ENCODE data around the gene MAP2. TPM values are rescaled to one million over a fixed set of nuclear protein-coding genes. Genes with fewer than 3 reads are reported as not detected.
A peak's percentile ranks its signal among the peaks of the same experiment; 100 is the strongest.

Gene MAP2
- total RNA-seq, 3 donors from 2014 or later: 8.2 to 18.6 (median 11.5) TPM

DNA sequence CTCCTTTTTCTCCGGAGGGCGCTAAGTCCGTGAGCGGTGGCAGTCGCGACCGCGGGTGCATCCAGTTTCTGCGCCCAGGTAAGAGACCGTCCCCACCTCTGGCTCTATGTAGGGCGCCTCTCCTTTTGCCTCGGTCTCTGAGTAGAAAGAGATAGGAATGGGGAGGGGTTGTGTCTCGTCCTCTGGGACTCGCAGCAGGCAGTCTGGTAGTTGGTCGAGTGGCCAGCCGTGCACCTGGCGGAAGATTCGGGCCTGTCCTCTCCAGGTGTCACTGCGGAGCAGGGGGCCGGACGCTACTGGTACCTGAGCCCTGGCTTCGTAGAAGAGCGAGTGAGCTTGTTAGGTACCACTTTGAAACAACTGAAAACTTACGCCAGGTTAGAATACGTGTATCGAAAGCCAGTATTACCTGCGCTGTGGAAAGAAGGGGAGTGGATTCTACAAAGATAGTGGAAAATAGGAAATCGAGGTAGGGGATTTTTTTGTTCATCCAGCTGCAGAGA, 403 bp downstream of the MAP2 start:
- Histone ChIP-seq H3K4me1 (no peaks in the 10 kb centered on the region), H3K9me3 (no peaks in the 10 kb centered on the region), H3K36me3 (no peaks in the 10 kb centered on the region), H3K4me3 (peak overlapping the region; percentile 57 to 71 (median 71)), H3K27ac (peak overlapping the region; percentile 75 to 77), H3K27me3 (no peaks in the 10 kb centered on the region)
- no peak for TF ChIP-seq POLR2A (IDR thresholded peaks at IDR 0.05)
- no peak for TF ChIP-seq POLR2AphosphoS5 (IDR thresholded peaks at IDR 0.05)
- TF ChIP-seq, protein P1, sequence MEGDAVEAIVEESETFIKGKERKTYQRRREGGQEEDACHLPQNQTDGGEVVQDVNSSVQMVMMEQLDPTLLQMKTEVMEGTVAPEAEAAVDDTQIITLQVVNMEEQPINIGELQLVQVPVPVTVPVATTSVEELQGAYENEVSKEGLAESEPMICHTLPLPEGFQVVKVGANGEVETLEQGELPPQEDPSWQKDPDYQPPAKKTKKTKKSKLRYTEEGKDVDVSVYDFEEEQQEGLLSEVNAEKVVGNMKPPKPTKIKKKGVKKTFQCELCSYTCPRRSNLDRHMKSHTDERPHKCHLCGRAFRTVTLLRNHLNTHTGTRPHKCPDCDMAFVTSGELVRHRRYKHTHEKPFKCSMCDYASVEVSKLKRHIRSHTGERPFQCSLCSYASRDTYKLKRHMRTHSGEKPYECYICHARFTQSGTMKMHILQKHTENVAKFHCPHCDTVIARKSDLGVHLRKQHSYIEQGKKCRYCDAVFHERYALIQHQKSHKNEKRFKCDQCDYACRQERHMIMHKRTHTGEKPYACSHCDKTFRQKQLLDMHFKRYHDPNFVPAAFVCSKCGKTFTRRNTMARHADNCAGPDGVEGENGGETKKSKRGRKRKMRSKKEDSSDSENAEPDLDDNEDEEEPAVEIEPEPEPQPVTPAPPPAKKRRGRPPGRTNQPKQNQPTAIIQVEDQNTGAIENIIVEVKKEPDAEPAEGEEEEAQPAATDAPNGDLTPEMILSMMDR (IDR thresholded peaks at IDR 0.05): no peak
- intact Hi-C loops (cut with DNase I; ENCODE audit: low total_unique reads): no loop called here
- DNase-seq (ENCODE audit: low spot score in 2 of 2): peak in 1 of 2 donors; percentile 22

DNA sequence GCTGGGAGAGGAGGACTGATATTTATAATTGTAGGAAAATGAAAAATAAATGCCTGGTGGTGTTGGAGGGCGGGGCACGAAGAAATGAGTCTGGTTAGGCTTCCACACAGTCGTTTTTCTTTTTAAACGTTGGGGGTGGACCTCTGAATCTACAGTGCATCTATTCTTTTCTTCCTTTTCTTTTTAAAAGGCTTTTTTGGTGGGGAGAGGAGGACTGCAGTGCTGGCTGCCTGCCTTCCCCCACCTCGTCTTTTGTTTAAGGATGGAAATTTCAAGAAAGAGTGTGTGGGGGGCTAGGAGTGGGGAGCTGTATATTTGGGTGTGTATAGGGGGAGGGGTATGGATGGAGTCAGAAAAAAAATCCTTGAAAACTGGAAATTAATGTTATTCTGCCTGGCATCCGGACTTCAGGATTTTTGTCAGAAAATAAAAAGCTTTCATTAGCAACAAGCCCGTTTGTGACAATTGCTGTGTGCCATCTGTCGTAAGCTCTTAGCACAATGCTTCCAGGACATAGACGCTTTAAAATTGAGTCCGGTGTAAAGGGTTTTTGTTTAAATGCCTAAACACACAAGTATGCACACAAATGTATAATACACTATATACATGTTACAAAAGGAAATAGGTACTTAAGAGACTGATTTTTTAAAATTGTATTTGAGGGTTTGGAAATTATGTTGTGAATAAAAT, 1.1 kb downstream of the MAP2 start:
- no peaks in the 10 kb centered on the region for H3K4me1 ChIP-seq
- TF ChIP-seq POLR2A (IDR thresholded peaks at IDR 0.05) (no peak), POLR2AphosphoS5 (IDR thresholded peaks at IDR 0.05) (no peak)
- TF ChIP-seq, protein P1 (IDR thresholded peaks at IDR 0.05): no peak
- H3K9me3 ChIP-seq: no peaks in the 10 kb centered on the region
- H3K27me3 ChIP-seq: no peaks in the 10 kb centered on the region
- intact Hi-C loops (cut with DNase I; ENCODE audit: low total_unique reads): no loop called here
- H3K4me3 ChIP-seq: peak overlapping the region; percentile 57 to 71 (median 71)
- no peaks in the 10 kb centered on the region for H3K36me3 ChIP-seq
- DNase-seq (ENCODE audit: low spot score in 2 of 2): no peak
- H3K27ac ChIP-seq: peak overlapping the region; percentile 75 to 77

GRCh38 chr2:209425471-209426071, 1.7 kb downstream of the MAP2 start:
- intact Hi-C loops (cut with DNase I; ENCODE audit: low total_unique reads): no loop called here
- Histone ChIP-seq H3K4me1 (no peaks in the 10 kb centered on the region), H3K27ac (peak overlapping the region in 1 of 2 donors; percentile 58), H3K36me3 (no peaks in the 10 kb centered on the region), H3K27me3 (no peaks in the 10 kb centered on the region), H3K9me3 (no peaks in the 10 kb centered on the region), H3K4me3 (peak overlapping the region in 1 of 3 donors; percentile 71)
- no peak for DNase-seq (ENCODE audit: low spot score in 2 of 2)
- TF ChIP-seq, protein P1 (IDR thresholded peaks at IDR 0.05): peak in 1 of 3 donors; percentile 43
- TF ChIP-seq POLR2AphosphoS5 (IDR thresholded peaks at IDR 0.05) (no peak), POLR2A (IDR thresholded peaks at IDR 0.05) (no peak)

- DNase-seq (ENCODE audit: low spot score in 2 of 2): peak in 1 of 2 donors; percentile 34
- intact Hi-C loops (cut with DNase I; ENCODE audit: low total_unique reads): no loop called here
- Histone ChIP-seq H3K4me1 (no peaks in the 10 kb centered on the region), H3K4me3 (no peak overlapping the region), H3K27me3 (no peaks in the 10 kb centered on the region), H3K36me3 (no peaks in the 10 kb centered on the region), H3K27ac (peak overlapping the region; percentile 33 to 58), H3K9me3 (no peaks in the 10 kb centered on the region)
- TF ChIP-seq, protein P1 (IDR thresholded peaks at IDR 0.05): no peak
- no peak for TF ChIP-seq POLR2AphosphoS5 (IDR thresholded peaks at IDR 0.05)
- no peak for TF ChIP-seq POLR2A (IDR thresholded peaks at IDR 0.05)
Observed at GRCh38 chr2:209426432-209426831, 2.6 kb downstream of the MAP2 start.

DNA sequence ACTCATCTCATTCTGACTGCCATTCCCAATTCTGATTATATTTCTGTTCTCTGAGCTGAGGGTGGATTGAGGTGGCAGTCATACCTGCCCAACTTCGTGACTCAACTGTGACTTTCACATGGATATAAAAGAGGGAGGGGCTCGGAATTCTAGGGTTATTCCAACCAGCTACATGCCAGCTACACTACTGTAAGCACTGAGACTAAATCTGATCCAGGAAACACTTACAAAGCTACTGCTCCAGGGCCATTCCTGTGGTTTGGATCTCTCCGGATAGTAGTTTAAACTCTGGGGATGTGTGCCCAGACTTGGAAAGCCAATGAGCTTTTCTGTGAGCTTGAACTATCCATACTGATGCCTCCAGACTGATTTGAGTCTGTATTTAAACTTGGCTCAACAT, 7.9 kb downstream of the MAP2 start:
- DNase-seq (ENCODE audit: low spot score in 2 of 2): peak; percentile 57 to 80
- H3K27me3 ChIP-seq: no peaks in the 10 kb centered on the region
- no peaks in the 10 kb centered on the region for H3K4me1 ChIP-seq
- no peaks in the 10 kb centered on the region for H3K36me3 ChIP-seq
- TF ChIP-seq POLR2A (IDR thresholded peaks at IDR 0.05) (no peak), POLR2AphosphoS5 (IDR thresholded peaks at IDR 0.05) (no peak)
- TF ChIP-seq, protein P1 (IDR thresholded peaks at IDR 0.05): no peak
- intact Hi-C loops (cut with DNase I; ENCODE audit: low total_unique reads): no loop called here
- no peak overlapping the region for H3K4me3 ChIP-seq
- H3K27ac ChIP-seq: peak overlapping the region; percentile 29 to 44
- no peaks in the 10 kb centered on the region for H3K9me3 ChIP-seq
